Peyer's patch (tissue), 4 donors: ENCODE measurements around the gene GLB1L.
A peak's percentile ranks its signal among the peaks of the same experiment; 100 is the strongest.

Experiments
- CTCF ChIP-seq, 6 experiments: fragments of 450-650 bp in 4 of 6; fragments of 200-600 bp in 2 of 6; sonication (generic) in 1 of 6; IDR thresholded peaks; one replicate each; pipeline ENCODE4 v1.5.1; 2017 to 2019; ENCODE audit warnings: antibody characterized with exemption in 6 of 6, mild to moderate bottlenecking in 3 of 6, moderate library complexity in 1 of 6
- POLR2A ChIP-seq, 2 donors: fragments of 450-650 bp; IDR thresholded peaks; one replicate each; pipeline ENCODE4 v1.5.1; 2017; ENCODE audit warnings: antibody characterized with exemption in 2 of 2, mild to moderate bottlenecking in 2 of 2, moderate library complexity in 2 of 2

GRCh38 chr2:219218732-219219701, 26.2 kb downstream of the GLB1L start, which contains the start of gene ABCB6:
- TF ChIP-seq CTCF (IDR thresholded peaks at IDR 0.05) (peak in 1 of 6 experiments; percentile 9), POLR2A (IDR thresholded peaks at IDR 0.05) (peak; percentile 51 to 59)
